Activated CD4-positive, alpha-beta T cell treated with anti-CD3 and anti-CD28 coated beads, Interleukin-2, amount 50 U/mL, for 16 hours (primary cell): Measurements from ENCODE around the gene PPP1R14C.
"Not testable (repeated sequence)": the region's sequence is repeated elsewhere in the genome, so short reads cannot be mapped to it uniquely, and the experiment has no call there.

Experiments
- DNase-seq: peaks from one replicate; pipeline ENCODE4 v3.0.0-alpha.2; 2020

Gene PPP1R14C

DNA sequence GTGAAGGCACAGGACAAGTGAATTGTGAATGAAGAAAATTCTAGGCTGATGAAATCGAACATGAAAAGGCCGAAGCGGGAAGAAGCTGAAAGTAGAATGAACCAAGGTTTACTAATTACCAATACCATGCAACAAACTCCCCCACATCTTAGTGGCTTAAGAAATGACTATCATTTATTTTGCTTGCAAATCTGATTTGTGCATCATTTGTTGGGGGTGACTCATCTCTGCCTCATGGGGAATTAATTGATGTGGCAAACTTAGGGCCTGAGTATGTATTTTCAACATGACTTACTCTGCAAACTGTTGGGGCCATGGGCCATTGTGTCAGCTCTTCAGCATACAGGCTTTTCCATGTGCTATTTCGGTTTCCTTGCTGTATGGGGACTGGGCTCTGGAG is 26.8 kb downstream of the PPP1R14C start:
- DNase-seq = peak; percentile 88

DNA sequence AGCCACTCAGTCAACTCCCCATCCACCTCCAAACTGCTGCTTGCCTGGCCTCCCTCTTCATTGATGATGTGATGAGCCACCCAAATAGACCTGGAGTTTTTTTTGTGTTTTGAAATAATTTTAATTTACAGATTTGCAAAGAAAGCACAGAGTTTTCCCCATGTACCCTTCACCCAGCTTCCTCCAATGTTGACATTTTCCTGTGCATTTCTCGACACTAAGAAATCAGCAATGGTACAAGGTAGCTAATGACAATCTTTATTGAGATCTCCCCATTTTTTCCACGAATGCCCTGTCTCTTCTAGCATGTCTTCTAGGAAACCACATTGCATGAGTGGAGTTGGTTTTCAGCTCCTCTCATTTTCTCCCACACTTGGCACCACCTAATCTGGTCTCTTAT is 30.1 kb downstream of the PPP1R14C start:
- no peak for DNase-seq

DNA sequence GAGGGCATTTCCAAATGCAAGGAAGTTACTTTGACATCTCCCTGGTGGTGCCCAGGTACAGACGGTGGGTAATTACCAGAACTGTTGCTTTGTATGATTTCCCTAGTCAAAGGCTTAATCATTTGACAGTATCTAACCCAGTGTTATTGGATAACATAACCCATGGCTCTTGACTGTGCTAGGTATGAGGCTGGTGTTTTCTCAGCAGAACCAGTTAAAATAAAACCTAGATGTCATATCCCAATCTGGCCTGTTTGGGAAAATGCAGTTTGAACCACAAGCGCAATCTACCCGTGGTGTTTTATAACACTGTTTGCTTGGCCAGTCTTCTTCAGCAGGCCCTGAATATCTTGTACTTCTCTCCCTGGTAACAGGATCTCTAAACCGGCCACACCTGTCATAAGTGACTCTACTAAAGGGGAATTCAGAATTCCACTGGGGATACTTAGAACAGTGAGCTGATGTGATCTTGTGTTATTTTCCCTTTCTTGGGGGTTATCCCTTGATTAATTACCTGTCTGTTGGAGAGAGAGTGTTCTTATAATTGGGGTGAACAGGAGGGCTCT is 32.8 kb downstream of the PPP1R14C start:
- DNase-seq = no peak

DNA sequence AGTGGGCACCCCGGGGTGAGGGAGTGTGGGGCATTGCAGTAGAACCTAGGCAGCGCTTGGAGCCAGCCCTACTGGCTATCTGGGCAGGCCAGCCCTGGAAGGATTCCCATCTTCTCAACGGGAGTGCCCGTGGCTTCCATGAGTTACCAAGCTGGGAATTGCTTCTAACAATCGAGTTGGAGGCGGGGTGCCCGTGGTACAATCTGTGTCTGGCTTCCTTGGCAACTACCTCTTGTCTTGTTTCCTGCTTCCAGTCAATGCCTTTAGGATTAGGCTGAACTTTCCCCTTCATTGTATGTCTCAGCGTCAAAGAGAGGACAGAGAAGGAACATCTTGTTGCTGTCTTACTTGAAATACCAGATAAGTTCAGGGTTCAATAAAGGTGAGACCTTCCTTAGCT is 33.3 kb downstream of the PPP1R14C start:
- no peak for DNase-seq

DNA sequence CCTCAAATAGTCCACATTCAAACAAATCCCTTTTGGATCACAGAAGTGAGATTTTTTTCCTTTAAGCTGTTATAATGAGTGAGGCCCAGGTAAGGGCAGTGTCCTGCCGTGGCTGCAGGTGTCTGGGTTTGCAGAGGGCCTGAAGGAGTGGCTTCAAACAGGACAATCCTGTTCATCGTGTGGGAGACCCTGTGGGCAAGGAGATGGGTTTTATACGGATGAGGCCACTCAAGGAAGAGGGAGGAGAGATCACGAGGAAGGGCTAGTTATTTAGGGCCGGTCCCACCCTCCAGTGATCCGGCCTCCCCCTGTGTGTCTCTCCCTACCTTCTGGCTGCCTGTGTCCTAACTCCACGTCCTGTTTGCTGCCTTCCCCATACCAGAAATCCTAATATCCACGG is 33.8 kb downstream of the PPP1R14C start:
- DNase-seq = no peak

DNA sequence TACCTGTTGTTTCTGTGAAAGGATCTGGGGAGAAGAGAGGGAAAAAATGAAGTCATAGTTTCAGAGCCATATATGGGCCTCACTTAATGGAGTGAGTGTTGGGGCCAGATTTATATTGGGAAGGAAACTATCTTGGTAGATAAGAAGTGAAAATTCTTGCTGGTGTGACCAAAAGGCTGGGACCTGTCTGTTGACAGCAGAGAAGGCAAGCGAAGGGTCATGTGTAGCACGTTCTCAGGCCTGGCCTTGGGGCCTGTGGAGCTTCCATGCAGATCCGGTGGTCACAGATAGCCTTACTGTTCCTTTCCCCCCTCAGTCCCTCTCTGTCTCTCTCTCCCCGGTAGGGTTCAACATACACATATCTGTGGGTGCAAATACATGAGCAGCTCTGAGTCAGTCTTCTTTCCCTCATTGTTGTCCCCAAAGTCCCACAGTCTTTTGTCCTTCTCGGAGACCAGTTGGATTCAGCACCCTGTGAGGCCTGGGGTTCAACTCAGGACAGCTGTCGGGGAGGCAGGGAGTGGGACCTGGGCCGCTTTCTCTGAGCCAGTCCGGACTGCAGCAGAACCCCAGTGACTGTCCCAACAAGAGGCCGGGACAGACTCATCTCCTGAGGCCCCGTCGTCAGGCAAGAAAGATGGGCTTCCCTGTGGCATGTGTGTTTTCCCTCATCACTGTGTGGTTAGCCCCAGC is 34.6 kb downstream of the PPP1R14C start:
- DNase-seq = no peak

DNA sequence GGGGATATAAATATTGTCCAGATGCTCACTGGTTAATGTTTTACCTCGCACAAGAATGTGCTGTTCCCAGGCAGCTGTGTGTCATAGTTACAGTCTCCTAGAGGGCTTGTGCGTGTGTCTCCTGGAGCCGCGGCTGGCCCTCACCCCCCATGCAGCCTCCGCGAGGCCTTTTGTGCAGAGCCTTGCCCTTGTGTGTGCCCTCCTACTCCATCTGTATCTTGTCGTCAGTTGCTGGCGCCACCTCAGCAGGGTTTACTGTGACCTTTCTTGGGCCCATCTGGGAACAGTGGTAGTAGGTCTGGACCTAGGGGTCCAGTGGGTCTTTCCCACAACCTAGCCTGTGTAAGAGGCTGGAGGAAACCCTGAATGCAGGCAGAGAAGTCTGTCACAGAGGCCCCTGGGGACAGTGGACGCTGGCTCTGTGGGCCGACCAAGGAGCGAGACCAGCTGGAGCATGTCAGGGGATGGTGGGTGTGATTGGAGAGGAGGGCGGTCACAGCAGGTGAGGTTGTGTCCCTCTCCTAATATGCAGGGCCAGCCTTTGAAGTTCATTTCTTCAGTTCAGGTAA is 35.2 kb downstream of the PPP1R14C start:
- no peak for DNase-seq

DNA sequence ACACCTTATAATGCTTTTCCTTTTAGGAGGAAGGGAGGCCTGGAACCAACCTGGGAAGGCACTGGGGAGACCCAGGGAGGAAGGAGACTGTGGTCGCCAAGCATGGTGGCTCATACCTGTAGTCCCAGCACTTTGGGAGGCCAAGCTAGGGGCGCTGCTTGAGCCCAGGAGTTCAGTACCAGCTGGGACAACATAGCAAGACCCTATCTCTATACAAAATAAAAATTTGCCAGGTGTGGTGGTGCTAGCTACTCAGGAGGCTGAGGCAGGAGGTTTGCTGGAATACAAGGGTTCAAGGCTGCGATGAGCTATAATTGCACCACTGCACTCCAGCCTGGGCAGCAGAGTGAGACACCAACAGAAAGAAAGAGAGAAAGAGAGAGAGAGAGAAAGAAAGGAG is 36.2 kb downstream of the PPP1R14C start:
- no peak for DNase-seq

DNA sequence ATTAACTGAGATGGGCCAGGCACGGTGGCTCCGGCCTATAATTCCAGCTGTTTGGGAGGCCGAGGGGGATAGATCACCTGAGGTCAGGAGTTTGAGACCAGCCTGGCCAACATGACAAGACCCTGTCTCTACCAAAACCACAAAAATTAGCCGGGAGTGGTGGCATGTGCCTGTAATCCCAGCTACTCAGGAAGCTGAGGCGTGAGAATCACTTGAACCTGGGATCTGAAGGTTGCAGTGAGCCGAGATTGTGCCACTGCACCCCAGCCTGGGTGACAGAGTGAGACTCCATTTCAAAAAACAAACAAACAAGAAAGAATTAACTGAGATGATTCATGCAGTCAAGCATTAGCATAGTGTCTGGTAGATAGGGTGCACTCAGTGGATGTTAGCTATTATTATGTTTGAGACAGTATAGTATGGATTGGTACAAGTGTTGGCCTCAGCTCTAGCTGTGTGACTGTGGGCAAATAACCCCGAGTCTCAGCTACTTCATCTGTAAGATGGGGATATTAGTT is 37.1 kb downstream of the PPP1R14C start:
- not testable (repeated sequence) for DNase-seq

DNA sequence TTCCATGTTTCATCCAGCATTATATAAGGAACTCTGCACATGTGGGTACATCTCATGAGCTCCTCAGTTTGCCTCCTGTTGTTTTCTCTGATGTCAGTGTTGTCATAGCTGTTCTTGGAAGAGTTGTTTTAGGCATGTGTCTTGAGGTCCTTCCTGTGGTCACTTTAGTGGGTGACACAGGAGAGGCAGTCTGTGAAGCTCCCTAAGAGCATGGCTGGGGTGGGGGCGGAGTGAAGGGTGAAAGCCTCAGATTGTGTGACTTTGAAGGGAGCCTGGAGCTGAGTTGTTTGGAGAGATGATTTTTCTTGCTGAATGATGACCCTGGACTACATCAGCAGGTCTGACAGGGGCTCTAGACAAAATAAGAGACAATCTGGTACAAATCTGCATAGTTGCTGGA is 37.7 kb downstream of the PPP1R14C start:
- DNase-seq = no peak

DNA sequence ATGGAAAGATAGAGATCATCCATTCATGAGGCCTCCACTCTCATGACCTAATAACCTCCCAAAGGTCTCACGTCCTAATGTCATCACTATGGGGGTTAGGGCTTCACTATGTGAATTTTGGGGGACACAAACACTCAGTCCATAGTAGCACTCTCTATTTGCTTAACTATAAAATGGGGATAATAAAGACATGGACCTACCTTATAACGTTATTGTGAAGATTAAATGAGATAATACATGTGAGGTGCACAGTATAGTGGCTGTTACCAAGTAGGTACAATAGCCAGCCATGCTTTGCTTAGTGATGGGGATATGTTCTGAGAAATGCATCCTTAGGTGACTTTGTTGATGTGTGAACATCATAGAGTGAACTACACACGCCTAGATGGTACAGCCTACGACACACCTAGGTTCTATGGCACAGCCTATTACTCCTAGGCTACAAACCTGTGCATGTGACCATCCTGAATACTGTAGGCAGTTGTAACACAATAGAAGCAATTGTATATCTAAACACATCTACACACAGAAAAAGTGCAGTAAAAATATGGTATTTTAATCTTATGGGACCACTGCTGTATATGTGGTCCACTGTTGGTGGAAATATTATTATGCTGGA is 39.7 kb downstream of the PPP1R14C start:
- DNase-seq = no peak

DNA sequence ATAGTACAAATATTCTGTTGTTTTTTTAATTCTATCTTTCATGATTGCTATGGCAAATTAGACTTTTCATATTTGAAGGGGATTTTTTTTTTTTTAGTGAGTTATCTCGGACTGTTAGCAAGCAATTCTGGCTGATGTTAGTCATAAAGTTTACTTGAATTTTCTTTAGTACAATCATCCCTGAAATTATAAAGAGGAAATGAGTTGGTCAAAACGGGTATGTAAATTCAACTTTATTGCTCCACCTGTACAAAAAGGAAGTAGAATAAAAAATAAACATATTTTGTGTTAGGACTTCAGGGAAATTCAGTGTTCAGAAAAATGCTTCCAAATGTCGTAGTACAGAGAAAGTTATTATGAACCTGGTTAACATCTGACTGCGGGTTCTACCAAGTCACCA is 40.3 kb downstream of the PPP1R14C start:
- no peak for DNase-seq

DNA sequence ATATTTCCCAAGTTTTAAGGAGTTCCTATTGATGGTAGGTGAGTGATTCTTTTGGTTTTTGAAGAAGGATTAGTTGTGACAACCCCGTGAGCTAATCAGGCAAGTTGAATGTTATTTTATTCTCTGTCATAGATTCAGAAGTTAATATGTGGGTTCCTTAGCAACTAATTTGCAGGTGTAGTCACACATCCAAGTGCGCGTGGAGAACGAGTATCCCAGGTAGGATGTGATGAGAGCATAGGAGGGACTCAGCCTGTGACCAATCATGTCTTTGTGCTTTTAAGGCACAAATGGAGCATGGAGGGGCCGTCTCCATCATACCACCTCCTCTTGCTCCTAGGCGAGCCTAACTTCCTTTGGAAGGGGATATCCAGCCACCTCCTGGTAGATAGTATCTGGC is 41.1 kb downstream of the PPP1R14C start:
- DNase-seq = no peak

DNA sequence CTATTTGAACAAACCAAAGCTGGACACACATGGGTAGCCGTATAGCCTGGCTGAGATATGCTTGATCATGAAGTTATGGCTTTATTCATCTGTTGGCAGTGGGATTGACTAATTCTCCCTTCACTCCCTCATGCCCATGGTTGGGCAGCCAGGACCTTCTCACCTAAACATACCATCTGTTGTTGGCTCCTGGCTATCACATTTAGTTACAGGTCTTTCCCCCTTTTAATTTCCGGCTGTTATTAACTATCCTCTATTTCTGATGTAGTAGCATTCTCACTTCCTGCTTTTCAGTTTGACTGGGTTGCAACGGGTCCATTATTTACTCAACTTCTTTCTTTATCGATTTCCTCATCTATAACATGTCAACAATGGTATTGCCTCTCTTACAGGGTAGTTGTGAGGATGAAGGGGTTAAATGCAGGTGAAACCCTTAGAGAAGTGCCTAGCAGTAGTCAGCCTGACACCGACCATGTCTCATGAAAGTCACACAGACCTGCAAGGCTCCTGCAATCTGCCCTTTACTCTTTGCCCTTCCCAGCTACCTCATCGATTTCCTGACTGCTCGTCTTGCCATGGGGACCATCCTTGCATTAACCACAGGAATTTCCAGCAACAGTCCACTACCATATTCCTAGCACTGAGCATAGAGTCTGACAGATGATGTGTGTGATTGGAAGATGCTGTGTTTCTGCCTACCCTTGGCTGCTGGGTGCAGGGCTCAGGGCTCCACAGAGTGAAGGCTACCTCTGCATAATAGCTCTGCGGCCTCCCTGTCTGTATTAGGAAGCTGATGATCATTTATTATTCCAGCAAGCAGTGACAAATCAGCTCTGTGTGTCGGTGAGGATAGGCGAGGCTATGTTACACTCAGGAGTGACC is 42.2 kb downstream of the PPP1R14C start:
- DNase-seq = peak; percentile 2

DNA sequence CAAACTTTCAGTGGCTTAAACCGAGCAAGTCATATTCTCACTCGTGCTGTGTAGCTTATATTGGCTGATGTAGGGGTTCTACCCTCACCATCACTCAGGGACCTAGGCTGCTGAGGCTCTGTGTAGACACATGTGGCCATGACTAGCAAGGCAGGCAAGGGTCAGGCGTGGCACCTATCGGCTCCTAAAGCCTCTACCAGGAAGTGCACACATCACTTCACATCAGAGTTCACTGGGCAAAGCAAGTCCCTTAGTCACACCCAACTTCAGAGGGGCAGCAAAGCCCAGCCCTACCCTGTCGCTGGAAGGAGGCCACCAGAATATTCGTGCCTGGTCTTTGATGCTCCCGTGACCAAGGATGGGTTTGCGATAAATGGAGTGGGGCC is 42.9 kb downstream of the PPP1R14C start:
- DNase-seq = no peak

DNA sequence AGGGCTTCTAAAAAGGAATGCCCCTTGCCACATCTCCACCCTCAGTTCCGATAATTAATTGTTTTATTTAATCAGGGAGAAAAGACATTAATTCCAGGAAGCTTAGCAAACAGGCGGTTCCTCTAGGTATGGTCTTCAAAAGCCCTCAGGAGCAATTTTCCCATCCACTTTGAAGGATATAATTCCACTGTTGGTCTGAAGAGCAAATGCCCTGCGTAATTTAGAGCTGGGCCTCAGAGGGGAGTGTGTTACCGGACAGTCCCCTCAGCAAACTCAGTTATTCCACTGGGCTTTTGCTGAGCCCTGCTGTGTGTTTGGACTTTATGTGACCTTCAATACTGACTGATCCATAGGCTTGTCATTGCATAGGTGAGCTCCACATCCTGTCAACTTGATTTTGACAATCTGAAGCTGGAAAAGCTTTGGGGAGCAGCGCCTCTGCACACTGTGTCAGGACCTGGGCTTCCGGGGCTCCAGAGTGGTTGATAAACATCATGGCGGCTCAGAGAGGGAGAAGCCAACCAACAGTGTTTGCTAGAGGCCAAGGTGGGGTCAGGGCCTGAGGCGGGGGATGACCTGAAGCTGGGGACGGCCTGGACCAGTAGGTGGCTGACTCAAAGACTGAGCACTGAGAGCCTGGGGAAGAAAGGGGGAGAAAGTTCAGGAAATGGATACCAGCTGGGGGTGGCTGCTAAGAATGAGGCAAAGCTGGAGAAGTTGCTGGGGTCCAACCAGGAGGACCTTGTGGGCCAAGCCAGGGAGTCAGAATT is 43.5 kb downstream of the PPP1R14C start:
- DNase-seq = no peak

DNA sequence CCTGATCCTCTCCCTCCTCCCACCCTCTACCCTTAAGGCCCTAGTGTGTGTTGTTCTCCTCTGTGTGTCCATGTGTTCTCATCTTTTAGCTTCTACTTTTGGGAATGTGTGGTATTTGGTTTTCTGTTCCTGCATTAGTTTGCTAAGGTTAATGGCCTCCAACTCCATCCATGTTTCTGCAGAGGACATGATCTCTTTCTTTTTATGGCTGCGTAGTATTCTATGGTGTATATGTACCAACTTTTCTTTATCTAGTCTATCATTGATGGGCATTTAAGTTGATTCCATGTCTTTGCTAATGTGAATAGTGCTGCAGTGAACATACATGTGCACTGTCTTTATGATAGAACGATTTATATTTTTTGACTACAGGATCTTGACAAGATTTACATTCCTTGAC is 44.6 kb downstream of the PPP1R14C start:
- not testable (repeated sequence) for DNase-seq

DNA sequence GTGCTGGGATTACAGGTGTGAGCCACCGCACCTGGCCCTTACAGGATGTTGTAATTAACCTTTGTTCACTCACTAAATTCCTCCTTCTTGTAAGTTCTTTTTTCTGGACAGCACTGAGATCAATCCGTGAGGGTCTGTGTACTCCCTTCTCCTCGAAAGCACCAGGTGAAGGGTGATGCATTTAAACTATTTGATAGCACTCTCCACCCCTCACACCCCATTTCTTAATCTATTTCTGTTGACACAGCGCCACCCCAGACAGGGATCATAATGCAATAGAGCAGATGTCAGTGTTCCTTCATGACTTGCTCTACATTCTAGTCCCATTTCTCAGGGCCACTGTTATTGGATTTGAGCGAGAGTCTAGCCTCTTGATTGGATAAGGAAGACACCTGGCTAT is 46.3 kb downstream of the PPP1R14C start:
- DNase-seq = no peak

DNA sequence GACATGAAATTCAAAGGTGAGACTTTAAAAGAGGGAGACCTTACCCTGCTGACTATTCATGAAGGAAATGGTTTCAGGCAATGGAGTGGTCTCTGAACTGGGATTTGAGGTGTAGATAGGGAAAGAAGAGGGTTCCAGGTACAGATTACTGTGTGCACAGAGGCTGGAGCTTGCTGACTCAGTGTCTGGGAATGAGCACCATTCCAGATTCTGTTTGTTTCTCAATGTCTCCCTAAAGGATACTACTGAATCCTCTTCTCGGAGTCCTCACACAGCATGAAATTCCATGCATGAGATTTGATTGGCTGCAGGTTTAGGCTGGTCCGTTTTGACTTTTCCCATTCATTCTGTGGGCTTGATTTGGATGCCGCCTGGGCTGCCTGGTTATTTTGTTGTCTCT is 49.0 kb downstream of the PPP1R14C start:
- no peak for DNase-seq

DNA sequence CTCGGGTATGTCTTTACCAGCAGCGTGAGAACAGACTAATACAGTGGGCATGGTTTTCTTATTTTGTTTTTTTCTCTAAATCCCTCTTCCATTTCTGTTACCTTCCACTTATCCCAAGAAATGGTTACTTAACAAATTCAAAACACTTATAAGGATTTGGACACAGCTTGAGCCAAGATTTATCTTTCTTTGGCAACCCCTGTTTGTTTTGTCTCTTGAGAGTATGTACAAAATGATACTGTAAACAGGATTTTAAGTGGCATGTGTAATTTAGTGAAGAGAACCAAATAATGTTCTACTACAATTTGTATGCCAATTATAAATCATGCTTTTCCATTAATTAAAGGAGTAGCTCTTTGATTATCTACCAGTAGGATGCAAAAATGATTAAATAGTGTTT is 51.4 kb downstream of the PPP1R14C start:
- DNase-seq = no peak

DNA sequence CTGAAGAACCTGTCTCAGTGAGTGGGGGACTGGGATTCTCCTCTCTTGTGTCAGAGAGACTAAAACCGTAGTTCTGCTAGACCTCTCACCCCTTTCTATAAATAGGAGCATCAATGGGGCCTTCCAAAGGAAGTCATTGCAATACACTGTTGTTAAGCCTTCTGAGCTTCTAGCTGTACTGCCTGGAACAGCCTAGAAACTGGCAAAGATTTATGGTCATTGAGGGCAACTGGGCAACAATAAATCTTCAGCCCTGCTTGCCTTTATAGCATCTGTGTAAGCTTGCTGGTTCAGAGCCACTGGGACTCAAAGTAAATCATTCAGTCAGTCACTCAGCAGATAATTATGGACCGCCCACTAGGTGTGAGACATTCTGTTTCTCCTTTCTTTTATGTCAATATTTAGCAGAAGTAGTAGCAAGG is 53.2 kb downstream of the PPP1R14C start:
- DNase-seq = no peak
